WTC11 (cell line): ENCODE data around the gene NFS1. TPM values are rescaled to one million over a fixed set of nuclear protein-coding genes. Genes with fewer than 3 reads are reported as not detected.

Experiments used
- ATAC-seq: fragments of 200-7000 bp; cut with Tn5 transposase; 2 replicates; pipeline ENCODE4 v1.10.0; 2021; ENCODE audit warnings: mild to moderate bottlenecking, moderate library complexity
- CTCF ChIA-PET: fragments of 300-600 bp; sonication (Branson Sonifier 250); formaldehyde crosslinking; loops from one replicate; lab custom pipeline; 2021; ENCODE audit warnings: antibody characterized with exemption; lab: Charles Lee
- POLR2A ChIA-PET: fragments of 350-600 bp; sonication (Branson Sonifier 250); formaldehyde crosslinking; loops from one replicate; lab custom pipeline; 2021; ENCODE audit warnings: antibody characterized with exemption; lab: Charles Lee
- DNase-seq: peaks from one replicate; pipeline ENCODE4 v3.0.0; 2021; ENCODE audit warnings: low spot score
- H3K27ac Mint-ChIP-seq: 2 replicates; pipeline ENCODE4 v1.8.0; 2021; ENCODE audit warnings: mixed read lengths
- H3K27me3 Mint-ChIP-seq: 2 replicates; pipeline ENCODE4 v1.8.0; 2021; ENCODE audit warnings: low read depth, mild to moderate bottlenecking, moderate library complexity, mixed read lengths
- H3K36me3 Mint-ChIP-seq: 2 replicates; pipeline ENCODE4 v1.8.0; 2021; ENCODE audit warnings: mixed read lengths
- H3K4me1 Mint-ChIP-seq: 2 replicates; pipeline ENCODE4 v1.8.0; 2022; ENCODE audit warnings: mixed read lengths
- H3K4me3 Mint-ChIP-seq: 2 replicates; pipeline ENCODE4 v1.8.0; 2021; ENCODE audit warnings: mild to moderate bottlenecking, moderate library complexity, mixed read lengths
- H3K9me3 Mint-ChIP-seq: 2 replicates; pipeline ENCODE4 v1.8.0; 2021; ENCODE audit warnings: mixed read lengths
- ARID4B ChIP-seq: sonication (generic); formaldehyde crosslinking; IDR thresholded peaks from 2 replicates; pipeline ENCODE4 v1.8.0; 2023; ENCODE audit warnings: missing genetic modification reagents, mild to moderate bottlenecking, borderline replicate concordance
- E2F1 ChIP-seq: sonication (generic); formaldehyde crosslinking; IDR thresholded peaks from 2 replicates; pipeline ENCODE4 v1.8.0; 2022; ENCODE audit warnings: mild to moderate bottlenecking, missing genetic modification reagents
- ESRRA ChIP-seq: sonication (generic); formaldehyde crosslinking; IDR thresholded peaks from 2 replicates; pipeline ENCODE4 v1.8.1; 2022; ENCODE audit warnings: mild to moderate bottlenecking, missing genetic modification reagents, borderline replicate concordance
- FOXP1 ChIP-seq: sonication (generic); formaldehyde crosslinking; IDR thresholded peaks from 2 replicates; pipeline ENCODE4 v1.8.0; 2022; ENCODE audit warnings: missing genetic modification reagents, mild to moderate bottlenecking, moderate library complexity, borderline replicate concordance
- NFATC4 ChIP-seq: fragments of 250-450 bp; sonication (Bioruptor Pico); IDR thresholded peaks from 2 replicates; pipeline ENCODE4 v1.9.0; 2021; ENCODE audit warnings: mild to moderate bottlenecking
- NFE2L1 ChIP-seq: sonication (generic); formaldehyde crosslinking; IDR thresholded peaks from 2 replicates; pipeline ENCODE4 v1.8.1; 2023; ENCODE audit warnings: missing genetic modification reagents
- NR1H2 ChIP-seq: sonication (generic); formaldehyde crosslinking; IDR thresholded peaks from 2 replicates; pipeline ENCODE4 v1.9.0; 2021; ENCODE audit warnings: mild to moderate bottlenecking, moderate library complexity, missing genetic modification reagents
- NR3C1 ChIP-seq: sonication (generic); formaldehyde crosslinking; conservative IDR thresholded peaks from 2 replicates; pipeline ENCODE4 v1.8.1; 2023; ENCODE audit warnings: low read depth, mild to moderate bottlenecking, missing genetic modification reagents
- RORB ChIP-seq: fragments of 250-450 bp; sonication (Bioruptor Pico); IDR thresholded peaks from 2 replicates; pipeline ENCODE4 v1.9.0; 2021; ENCODE audit warnings: mild to moderate bottlenecking
- SOX15 ChIP-seq: fragments of 250-450 bp; sonication (Bioruptor Pico); IDR thresholded peaks from 2 replicates; pipeline ENCODE4 v1.9.0; 2021; ENCODE audit warnings: mild to moderate bottlenecking
- SP1 ChIP-seq: sonication (generic); formaldehyde crosslinking; conservative IDR thresholded peaks from 2 replicates; pipeline ENCODE4 v1.8.1; 2022; ENCODE audit warnings: missing genetic modification reagents
- ZNF219 ChIP-seq: sonication (generic); formaldehyde crosslinking; IDR thresholded peaks from 2 replicates; pipeline ENCODE4 v1.8.0; 2023; ENCODE audit warnings: missing genetic modification reagents, mild to moderate bottlenecking, borderline replicate concordance
- ZNF232 ChIP-seq: sonication (generic); formaldehyde crosslinking; IDR thresholded peaks from 2 replicates; pipeline ENCODE4 v1.8.0; 2022; ENCODE audit warnings: mild to moderate bottlenecking, missing genetic modification reagents
- ZNF512 ChIP-seq: sonication (generic); formaldehyde crosslinking; IDR thresholded peaks from 2 replicates; pipeline ENCODE4 v1.8.1; 2022; ENCODE audit warnings: missing genetic modification reagents, borderline replicate concordance
- total RNA-seq: library from RNA; stranded (reverse); gene quantifications from 3 replicates; pipeline ENCODE4 v1.2.3, GENCODE V29; 2021
- TF ChIP-seq, protein P1 (sequence below): fragments of 250-450 bp; sonication (Bioruptor Pico); IDR thresholded peaks from 2 replicates; pipeline ENCODE4 v1.9.0; 2021; ENCODE audit warnings: mild to moderate bottlenecking
- TF ChIP-seq, protein P2 (sequence below): sonication (generic); formaldehyde crosslinking; IDR thresholded peaks from 2 replicates; pipeline ENCODE4 v1.8.1; 2023; ENCODE audit warnings: mild to moderate bottlenecking, missing genetic modification reagents, moderate library complexity

NFS1 gene
- total RNA-seq, 1 experiment from 2014 or later, result 36.1 TPM

- no peak for TF ChIP-seq ZNF232 (CRISPR knock-in tag)
- TF ChIP-seq ARID4B, result no peak
- no peak for TF ChIP-seq ZNF219
- TF ChIP-seq, protein P1, sequence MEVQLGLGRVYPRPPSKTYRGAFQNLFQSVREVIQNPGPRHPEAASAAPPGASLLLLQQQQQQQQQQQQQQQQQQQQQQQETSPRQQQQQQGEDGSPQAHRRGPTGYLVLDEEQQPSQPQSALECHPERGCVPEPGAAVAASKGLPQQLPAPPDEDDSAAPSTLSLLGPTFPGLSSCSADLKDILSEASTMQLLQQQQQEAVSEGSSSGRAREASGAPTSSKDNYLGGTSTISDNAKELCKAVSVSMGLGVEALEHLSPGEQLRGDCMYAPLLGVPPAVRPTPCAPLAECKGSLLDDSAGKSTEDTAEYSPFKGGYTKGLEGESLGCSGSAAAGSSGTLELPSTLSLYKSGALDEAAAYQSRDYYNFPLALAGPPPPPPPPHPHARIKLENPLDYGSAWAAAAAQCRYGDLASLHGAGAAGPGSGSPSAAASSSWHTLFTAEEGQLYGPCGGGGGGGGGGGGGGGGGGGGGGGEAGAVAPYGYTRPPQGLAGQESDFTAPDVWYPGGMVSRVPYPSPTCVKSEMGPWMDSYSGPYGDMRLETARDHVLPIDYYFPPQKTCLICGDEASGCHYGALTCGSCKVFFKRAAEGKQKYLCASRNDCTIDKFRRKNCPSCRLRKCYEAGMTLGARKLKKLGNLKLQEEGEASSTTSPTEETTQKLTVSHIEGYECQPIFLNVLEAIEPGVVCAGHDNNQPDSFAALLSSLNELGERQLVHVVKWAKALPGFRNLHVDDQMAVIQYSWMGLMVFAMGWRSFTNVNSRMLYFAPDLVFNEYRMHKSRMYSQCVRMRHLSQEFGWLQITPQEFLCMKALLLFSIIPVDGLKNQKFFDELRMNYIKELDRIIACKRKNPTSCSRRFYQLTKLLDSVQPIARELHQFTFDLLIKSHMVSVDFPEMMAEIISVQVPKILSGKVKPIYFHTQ, result no peak
- TF ChIP-seq NR1H2 (CRISPR knock-in tag), result no peak
- TF ChIP-seq SOX15 (CRISPR knock-in tag), result no peak
- TF ChIP-seq SP1 (CRISPR knock-in tag), result no peak
- no peak for TF ChIP-seq FOXP1 (CRISPR knock-in tag)
- no peak for TF ChIP-seq NFATC4 (CRISPR knock-in tag)
- TF ChIP-seq NR3C1 (CRISPR knock-in tag), result no peak
- TF ChIP-seq RORB, result no peak
- no peak for TF ChIP-seq NFE2L1 (CRISPR knock-in tag)
- no peak for TF ChIP-seq ESRRA (CRISPR knock-in tag)
- TF ChIP-seq, protein P2, sequence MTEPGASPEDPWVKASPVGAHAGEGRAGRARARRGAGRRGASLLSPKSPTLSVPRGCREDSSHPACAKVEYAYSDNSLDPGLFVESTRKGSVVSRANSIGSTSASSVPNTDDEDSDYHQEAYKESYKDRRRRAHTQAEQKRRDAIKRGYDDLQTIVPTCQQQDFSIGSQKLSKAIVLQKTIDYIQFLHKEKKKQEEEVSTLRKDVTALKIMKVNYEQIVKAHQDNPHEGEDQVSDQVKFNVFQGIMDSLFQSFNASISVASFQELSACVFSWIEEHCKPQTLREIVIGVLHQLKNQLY (CRISPR knock-in tag), result no peak
- no peak for TF ChIP-seq E2F1
- no peak for TF ChIP-seq ZNF512 (CRISPR knock-in tag)
- TF ChIP-seq, all 79 proteins: peak for 0
Measured at GRCh38 chr20:35681960-35682359, 17.2 kb downstream of the NFS1 start.

More at GRCh38 chr20:35681960-35682359, 17.2 kb downstream of the NFS1 start:
- ChIA-PET CTCF (no interaction called here), POLR2A (no interaction called here)
- DNase-seq (no peak), ATAC-seq (no peak)
- Mint-ChIP-seq H3K4me3 (no peak overlapping the region), H3K4me1 (peaks cover 9% of the 10 kb centered on the region), H3K9me3 (peaks cover under 1% of the 10 kb centered on the region), H3K36me3 (peaks cover 8% of the 10 kb centered on the region), H3K27ac (no peak overlapping the region), H3K27me3 (no peaks in the 10 kb centered on the region)
